Measurements from ENCODE around the gene ESPL1.

The ESPL1 gene

GRCh38 chr12:53231921-53232645 is 36.0 kb upstream of the ESPL1 start, which contains the start of gene RARG:
TSS of gene RARG (minus strand) at chr12:53232209. CDS start at chr12:53227545, 4,664 bp downstream.
- DNase-seq = peak; percentile 38

- DNase-seq = no peak
Observed at GRCh38 chr12:53232646-53233461, 35.2 kb upstream of the ESPL1 start.

- no peak for DNase-seq
Observed at GRCh38 chr12:53233671-53234121, 34.4 kb upstream of the ESPL1 start.

GRCh38 chr12:53234271-53234914 is 33.7 kb upstream of the ESPL1 start:
- no peak for DNase-seq

- DNase-seq = no peak
Observed at GRCh38 chr12:53235164-53235563, 32.9 kb upstream of the ESPL1 start.

GRCh38 chr12:53235742-53236442 is 32.2 kb upstream of the ESPL1 start:
- DNase-seq = no peak

GRCh38 chr12:53236443-53237111 is 31.5 kb upstream of the ESPL1 start:
- DNase-seq = no peak

GRCh38 chr12:53239643-53240258 is 28.3 kb upstream of the ESPL1 start:
- DNase-seq = no peak

GRCh38 chr12:53241623-53242412 is 26.3 kb upstream of the ESPL1 start:
- no peak for DNase-seq

- no peak for DNase-seq
Observed at GRCh38 chr12:53244337-53244736, 23.8 kb upstream of the ESPL1 start.

- DNase-seq = no peak
Observed at GRCh38 chr12:53245286-53245685, 22.8 kb upstream of the ESPL1 start.

GRCh38 chr12:53251477-53252348 is 16.4 kb upstream of the ESPL1 start:
- peak; percentile 37 for DNase-seq

GRCh38 chr12:53252349-53252916 is 15.7 kb upstream of the ESPL1 start:
- DNase-seq = no peak

- DNase-seq = no peak
Observed at GRCh38 chr12:53253298-53253697, 14.8 kb upstream of the ESPL1 start.

- DNase-seq = no peak
Observed at GRCh38 chr12:53254816-53255545, 13.1 kb upstream of the ESPL1 start.

GRCh38 chr12:53255996-53256395 is 12.1 kb upstream of the ESPL1 start:
- DNase-seq = no peak

- no peak for DNase-seq
Observed at GRCh38 chr12:53258541-53259539, 9.3 kb upstream of the ESPL1 start.

- no peak for DNase-seq
Observed at GRCh38 chr12:53259891-53260290, 8.2 kb upstream of the ESPL1 start.
